Left kidney (tissue), 2 donors: Measurements from ENCODE around the gene KRT7. TPM values are rescaled to one million over a fixed set of nuclear protein-coding genes. Genes with fewer than 3 reads are reported as not detected.

Experiments used
- DNase-seq: peaks from one replicate; pipeline ENCODE4 v3.0.0-alpha.2; 2013
- polyA plus RNA-seq: library from polyadenylated mRNA; unstranded; fragments of 120-200 nt; gene quantifications from one replicate; pipeline ENCODE4 v1.2.1, GENCODE V29; 2013; ENCODE audit not compliant: insufficient read length

Gene KRT7
- polyA plus RNA-seq, 1 donor: 56.5 TPM

DNA sequence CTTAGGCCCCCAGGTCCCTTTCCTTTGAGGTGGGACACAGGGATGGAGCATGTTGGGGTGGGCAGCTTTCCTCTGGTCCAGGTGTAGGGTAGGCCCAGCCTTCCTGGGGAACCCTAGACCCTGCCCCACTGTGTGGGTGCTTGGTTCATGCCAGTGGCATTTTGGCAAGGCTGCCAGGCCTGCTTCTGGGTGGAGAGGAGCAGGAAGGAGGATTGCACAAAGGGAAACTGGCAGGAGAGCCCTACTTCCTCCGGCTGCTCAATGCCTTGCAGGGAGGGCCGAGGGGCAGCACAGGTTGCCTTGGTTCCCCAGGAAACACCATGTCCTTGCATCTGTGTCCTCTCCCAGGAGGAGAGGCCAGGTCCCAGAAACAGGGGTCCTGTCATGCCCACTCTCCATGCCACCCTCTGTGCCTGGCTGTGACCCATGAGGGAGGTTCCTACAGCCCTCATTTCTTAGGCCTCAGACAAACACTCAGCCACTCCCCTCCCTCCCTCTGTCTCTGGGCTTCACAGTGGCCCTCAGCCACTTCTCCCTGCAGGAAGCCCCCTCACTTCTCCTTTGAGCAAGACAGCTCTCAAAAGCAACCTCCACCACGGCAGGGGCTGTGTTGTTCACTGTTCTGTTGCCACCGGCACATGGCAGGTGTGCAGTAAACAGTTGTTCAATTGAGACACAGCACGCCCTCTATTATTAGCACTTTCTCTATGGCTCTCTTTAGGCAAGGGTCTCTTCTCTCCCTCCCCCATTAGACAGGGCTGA is 34.4 kb upstream of the KRT7 start:
- no peak for DNase-seq

DNA sequence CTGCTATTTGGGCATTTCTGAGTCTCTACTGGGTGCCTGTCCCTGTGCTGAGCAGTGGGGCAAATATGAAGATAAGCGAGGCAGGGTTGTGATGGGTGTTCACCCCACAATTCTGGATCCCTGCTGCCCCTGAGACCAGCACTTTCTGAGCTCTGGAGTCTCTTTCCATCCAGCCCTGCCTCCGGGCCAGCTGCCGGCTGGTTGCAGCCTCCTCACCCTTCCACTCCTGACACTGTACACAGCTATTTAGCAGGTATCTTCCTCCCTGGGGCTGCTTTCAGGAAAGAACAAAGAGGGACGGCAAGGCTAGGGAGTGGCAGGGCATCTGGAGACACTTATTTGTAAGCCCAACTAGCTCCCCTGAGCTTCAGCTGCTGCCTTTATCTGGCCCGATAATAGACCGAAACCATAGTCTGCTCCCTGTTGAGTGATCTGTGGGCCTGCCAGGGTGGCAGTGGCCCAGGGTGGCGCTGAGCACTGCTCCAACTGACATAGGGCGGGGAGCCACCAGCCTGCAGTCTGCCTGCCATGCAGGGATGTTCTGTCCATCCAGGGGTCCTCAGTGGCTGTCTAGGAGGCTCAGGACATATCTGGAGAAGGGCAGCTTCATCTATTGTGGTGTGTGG is 33.6 kb upstream of the KRT7 start:
- DNase-seq: no peak

DNA sequence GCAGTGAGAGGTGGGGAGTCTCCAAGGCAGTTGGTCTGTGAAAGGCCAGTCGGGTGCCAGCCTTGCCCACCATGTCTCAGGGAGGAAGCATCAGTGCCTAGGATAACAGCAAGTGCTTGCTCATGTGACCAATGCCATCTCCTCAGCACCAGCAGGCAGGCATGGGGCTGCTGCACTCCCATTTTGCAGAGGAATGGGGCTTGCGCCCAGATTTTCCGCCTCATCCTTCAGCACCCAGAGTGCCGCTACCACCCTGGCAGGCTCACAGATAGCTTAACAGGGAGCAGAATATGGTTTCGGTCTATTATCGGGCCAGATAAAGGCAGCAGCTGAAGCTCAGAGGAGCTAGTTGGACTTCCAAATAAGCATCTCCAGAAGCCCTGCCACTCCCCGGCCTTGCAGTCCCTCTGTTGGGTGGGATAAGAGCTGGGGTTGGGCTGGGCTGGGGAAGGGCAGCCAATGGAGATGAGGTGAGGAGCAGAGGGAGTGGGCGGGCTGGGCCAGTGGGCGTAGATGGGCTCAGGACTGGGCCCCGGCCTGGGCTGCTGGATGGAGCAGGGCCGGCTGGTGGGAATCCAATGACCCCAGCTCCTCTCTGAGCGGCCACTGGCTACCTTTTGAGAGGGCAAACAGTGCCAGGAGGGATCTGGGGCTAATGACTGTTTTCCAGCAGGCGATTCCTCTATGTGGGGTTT is 32.8 kb upstream of the KRT7 start:
- DNase-seq: no peak

DNA sequence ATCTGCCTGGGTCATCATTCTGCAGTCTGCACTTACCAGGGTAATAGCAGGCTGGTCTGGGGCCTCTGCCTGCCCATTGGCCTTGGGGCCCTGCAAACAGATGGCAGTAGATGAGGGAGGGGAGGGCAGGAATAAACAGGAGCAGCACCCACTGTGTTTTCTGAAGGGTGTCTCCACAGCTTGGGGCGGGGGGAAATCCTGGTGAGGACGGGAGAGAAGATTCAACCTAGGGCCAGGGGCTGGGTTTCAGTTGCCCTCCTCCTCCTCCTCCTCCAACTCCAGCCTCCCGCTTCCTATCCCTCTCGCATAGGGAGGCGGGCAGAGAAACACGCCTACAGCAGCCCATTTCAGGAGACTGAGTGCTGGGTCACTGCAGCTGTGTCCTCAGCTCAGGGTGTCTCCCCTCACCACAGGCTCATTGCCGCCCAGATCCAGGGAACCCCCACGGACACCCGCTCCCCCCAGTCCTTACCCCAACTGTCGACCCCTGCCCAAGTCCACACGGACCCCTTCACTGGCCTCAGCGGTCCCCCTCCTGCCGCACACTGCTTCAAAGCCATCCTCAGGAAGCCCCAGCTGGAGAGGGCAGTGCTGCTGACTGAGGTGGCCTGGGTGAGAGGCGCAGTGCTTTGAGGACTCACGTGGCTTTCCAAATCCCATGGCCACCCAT is 32.1 kb upstream of the KRT7 start:
- no peak for DNase-seq

DNA sequence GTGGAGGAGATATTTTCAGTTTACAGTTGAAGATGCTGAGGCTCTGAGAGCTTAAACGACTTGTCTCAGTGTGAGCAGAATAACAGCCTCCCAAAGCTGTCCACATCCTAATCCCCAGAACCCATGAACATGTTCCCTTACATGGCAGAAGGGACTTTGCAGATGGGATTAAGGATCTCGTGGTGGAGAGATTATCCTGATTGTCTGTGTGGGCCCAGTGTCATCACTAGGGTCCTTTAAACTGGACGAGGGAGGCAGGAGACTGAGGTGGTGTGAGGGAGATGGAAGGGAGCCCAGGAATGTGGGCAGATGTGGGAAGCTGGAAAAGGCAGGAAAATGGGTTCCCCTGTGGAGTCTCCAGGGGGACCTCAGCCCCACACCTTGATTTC is 31.6 kb upstream of the KRT7 start:
- no peak for DNase-seq

DNA sequence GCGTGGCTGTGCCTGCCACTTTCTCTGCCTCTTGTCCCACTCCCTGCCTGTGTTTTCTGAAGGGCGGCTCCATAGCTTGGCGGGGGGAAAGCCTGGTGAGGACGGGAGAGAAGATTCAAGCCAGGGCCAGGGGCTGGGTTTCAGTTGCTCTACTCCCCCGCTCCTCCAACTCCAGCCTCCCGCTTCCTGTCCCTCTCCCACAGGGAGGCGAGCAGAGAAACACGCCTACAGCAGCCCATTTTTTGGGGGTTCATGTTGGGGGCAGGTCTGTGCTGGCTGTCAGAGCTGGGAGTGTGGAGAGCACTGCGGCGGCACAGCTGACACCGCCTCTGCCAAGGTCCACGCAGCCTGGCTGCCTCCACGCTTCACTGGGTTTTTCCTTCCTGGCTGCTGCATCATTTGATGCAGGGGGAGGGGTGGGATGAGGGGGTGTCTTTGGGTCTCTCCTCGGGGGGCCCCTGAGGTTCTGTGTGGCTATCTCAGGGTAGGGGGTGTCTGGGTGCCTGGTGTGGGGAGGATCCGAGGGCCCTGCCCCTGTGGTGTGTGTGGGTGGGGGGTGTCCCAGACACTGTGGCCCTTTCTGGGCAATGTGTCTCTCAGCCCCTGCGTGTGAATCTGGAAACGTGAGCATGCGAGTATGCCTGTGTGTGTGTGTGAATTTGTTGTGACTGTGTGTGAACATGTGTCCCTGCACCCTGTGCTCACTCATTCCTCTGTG is 30.5 kb upstream of the KRT7 start:
- DNase-seq: peak; percentile 72

DNA sequence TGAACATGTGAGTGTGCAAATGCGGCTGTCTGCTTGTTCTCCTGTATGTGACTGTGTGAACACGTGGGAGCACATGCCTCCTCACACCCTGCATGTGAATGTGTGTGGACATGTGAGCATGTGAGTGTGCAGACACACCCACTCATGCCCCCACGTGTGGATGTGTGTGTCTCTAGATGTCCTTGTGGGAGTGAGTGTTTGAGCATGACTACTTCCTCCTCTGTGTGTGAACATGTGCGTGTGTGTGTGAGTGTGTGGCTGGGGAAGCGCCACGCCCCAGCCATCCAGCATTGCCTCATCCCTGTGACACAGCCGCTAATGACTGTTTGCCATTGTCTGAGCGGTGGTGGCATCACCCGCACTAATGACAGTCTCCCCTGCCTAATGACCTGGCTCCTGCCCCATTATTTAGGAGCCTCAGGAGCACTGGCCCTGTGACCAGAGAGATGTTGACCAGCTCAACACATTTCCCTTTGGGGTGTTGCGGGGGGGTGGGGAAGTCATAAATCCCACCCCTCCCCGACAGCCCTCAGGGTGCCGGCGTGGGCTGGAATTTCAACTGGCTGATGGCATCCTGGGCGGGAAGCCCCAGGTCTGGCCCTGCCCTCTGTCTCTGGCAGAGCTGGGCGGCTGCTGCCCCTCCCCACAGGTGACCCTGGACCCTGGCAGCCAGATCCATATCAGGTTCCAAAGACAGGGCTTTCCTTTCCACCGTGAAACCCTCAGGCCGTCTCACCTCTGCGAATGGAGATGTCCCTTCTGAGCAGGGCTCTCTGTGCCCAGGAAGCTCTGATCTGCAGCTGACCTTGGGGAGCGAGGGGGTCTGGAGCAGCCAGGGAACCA is 29.7 kb upstream of the KRT7 start:
- peak; percentile 79 for DNase-seq

DNA sequence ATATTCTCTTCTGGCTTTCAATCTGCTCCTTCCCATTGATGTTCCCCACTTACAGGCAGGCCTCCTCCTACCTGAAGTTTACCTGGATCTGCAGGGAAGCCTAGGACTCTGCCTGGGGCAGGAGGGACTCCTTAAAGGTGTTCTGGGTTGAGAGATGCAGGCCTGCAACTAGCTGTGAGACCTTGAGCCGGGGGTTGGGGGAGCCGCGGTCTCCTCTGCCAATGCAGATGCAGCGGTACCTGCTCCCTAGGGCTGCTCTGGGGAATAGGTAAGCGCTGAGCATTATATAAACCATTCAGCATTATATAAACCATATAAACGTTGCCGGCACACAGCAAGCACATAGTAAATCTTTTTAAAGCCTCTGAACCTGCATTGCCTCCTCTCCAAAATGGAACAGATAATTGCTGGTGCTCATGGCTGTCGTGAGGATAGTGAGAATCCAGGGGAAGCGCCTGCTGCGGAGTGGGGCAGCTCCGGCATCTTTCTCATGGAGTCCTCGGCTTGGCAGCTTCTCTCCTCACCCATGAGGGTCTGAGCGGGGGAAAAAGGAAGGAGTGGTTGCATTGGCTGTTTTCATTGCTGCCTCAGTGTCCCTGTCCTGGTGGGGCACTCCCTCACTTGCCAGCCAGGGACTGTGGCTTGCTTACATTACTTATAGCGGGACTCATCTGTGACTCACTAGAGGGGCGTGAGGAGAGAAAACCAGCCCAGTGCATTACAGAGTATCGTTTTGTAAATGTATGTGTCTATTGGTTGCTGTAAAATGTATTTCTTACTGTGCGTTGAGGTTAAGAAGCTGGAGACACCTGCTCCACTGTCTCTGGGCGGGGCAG is 28.7 kb upstream of the KRT7 start:
- no peak for DNase-seq

DNA sequence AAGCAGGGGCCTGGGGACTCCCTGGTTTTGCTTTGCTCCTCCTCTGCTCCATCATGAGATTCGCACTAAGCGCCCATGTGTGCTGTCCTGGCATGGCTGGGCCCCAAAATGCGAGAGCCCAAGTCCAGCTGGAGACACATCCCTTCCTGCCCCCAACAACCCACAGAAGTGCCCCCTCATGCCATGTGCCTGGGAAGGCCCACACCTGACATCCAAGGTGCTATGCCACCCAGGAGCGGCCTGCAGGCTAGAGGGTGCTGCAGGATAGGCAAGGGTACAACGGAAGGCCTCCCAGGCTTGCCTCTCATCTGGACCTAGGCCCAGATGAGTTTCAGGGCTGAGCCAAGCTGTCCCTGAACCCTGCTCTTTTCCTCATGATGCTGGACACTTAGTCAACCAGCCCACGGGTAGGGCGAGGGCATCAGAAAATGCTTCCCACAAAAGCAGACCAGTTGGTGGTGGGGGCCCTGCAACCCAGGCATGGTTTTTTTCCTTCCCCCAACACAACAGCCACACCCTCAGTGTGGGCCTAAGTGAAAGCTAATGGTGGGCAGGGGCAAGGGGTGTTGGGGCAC is 28.0 kb upstream of the KRT7 start:
- no peak for DNase-seq

DNA sequence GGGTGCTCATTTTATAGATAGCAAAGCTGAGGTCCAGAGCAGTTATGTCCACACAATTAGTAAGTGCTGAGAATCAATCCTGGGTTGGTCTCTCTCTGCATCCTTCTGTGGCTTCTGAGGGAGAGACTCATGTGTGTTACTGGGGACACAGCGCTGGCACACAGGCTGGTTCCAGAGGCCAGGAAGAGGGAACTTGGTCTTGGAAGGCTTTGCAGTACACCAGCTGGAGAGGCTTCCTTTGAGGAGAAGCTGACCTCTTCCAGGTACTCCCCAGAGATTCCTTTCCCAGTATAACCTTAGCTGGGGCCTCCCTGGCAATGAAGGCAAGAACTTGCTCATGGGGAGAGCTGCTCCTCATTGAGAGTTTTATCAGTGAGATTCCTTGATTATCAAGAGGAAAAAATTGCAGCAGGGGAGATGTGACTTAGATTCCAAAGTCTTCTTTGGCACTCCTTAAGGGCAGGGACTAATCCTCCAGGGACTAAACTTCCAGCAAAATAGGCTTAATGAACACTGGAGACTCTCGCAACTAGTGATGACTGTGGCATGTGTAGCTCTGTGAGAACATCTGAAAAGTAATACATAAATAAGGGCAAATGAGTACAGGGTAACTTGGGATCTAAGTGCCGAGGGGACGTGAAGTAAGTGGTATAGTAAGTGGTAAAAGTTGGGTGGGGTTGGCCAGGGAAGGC is 27.3 kb upstream of the KRT7 start:
- no peak for DNase-seq

DNA sequence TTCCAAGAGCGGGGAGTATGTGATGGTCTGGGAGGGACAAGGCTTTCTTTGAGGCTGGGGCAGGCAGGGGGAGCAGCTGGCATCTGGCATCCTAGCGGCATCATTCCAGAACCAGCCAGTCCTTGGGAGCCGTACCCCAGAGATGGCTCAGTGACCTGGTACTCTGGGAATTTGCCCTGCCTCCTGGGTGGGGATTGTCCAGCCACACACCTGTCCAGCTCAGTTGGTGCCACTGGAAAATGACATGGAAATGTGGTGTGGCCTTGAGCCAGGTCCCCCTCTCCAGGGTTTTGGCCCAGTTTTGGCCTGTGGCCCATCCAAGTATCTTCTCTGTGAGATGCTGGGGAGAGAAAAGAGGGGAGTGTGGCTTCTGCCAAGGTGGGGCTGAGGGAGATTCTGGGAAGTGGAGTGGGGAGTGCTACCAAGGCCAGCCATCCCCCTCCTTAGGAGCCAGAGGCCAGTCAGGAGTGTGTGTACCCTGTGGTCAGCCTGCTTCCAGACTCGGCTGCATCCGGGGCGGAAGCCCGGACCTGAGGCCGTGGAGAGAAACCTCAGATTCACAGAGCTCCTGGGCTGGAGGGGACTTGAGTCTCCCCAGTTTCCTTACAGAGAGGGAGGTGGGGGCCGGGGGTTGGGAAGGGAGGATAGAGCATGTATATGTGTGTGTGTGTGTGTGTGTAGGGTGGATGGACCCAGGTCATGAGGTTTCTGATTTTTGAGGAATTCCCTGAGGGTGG is 26.6 kb upstream of the KRT7 start:
- DNase-seq: no peak

DNA sequence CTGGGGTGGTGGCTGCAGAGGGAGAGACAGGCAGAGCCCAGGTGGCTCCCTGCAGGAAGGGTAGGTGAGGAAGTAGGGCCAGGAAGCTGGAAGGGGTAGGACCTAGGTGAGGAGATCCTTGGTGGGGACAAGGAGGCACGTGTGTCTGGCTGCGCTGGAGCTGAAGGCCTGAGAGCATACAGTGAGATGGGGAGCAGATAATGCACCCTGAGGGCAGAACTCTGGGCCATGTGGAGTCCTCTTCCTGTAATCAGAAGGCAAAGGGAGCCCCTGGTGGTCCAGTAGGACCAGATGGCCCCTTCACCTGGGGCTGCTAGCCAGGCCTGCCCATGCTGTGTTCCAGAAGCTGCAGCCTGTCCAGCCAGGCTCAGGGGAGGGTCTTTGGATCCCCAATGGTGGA is 25.9 kb upstream of the KRT7 start:
- no peak for DNase-seq

DNA sequence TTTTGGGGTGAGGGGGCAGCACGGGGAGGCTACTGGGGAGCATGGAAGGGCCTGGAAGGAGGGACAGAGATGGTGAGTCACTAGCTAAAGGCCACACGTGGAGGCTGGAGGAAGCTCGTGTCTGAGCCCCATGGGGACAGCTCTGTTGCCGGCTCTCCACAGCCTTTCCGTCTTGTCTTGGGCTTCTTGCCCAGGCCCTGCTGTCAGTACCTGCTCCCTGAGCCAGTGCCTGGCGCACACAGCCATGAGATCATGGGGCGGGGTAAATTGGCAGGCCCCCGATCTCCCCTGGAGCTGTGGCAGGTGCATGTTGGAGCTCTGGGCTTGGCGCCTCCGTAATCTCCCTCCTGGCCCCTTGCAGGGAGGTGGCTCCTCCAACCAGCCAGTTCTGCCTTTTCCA is 25.1 kb upstream of the KRT7 start:
- no peak for DNase-seq

DNA sequence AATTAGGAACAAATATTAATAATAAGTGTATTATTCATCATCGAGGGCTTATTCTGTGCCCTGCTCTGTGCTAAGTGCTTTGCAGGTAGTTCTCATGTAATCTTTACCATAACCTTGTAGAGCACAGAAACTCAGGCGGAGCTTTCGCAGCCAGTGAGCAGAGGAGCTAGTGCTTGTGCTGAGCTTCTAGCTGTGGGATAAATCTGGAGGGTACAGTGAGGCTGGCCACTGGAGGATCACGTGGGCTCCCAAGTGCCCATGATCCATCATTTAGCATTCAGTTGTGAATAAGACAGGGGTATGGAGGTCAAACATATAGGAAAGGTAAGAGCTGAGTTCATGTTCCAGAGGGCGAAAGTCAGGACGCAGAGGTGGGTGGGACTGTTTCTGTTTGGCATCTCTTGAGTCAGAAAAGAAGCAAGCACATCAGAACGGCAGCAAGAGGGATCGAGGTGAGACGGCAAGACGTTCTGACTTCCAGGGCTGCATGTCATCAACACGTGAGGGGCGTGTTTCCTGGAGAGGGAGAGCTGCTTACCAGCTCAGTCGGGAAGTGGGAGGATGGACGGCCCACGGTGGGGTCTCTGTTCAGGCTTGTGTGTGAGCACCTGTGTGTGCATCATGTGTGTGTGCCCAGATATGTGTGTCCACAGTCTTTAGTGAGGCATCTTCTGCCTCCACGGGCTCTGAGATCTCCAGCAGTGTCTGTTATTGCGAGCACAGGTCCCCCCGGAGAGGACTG is 24.4 kb upstream of the KRT7 start:
- DNase-seq: no peak

DNA sequence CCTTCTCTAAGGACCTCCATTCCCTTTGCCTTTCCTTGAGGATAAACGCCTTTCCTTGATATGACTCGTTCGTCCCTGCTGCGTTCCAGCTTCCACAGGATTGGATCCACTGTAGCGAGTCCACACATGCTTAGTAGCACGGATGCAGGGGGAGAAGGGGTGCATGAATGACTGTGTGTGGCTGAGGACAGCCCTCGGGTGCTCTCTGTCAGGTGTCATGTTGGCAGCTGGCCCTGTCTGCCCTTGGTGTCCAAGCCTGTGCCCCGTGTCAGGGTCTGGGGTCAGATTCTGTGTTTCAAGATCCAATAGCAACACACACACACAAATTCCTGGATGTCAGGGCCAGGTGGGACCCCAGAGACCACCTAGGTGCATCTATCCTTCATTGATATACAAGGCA is 23.7 kb upstream of the KRT7 start:
- DNase-seq: no peak

DNA sequence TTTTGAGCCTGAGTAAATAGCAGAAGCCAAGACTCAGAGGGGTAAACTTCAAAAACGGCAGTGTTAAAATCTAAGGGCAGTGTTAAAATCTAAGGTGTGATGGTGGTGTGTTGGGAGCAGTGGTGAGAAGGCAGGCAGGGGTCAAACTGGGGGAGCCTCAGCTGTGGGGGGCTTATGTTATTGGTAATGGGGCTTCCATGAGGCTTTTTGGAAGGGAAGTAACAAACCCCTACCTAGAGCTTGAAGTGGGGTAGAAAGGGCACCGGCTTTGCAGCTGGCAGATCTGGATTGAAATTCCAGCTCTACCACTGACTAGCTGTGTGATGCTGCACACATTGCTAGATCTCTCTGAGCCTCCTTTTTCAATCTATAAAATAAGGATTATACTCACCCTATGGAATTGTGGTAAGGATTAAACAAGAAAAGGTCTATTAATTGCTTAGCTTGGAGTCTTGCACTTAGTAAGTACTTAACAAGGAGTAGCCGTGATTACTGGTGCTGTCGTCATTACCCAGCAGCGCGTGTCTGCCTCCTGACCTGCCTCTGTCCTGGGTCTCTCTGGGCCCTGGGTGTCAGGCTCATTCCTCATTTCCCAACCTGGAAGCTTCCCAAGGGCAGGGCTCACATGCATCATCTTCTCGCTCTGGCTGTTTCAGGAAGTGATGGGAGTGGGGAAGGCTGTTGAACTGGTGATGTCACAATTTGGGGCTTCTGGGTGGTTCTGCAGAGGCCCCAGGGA is 22.7 kb upstream of the KRT7 start:
- DNase-seq: no peak
